Activated CD4-positive, alpha-beta T cell treated with anti-CD3 and anti-CD28 coated beads, Interleukin-2, Interleukin-6, amounts not matched to agents 100 ng/mL and 50 ng/mL, durations not matched to agents 16 hours and 8 hours (primary cell): ENCODE data around the gene AP5B1.

Experiments
- DNase-seq: peaks from one replicate; pipeline ENCODE4 v3.0.0-alpha.2; 2020

Gene AP5B1

GRCh38 chr11:65780770-65781151, at the start of gene AP5B1:
AP5B1 (minus strand) TSS chr11:65780976; CDS start chr11:65780591, 385 bp downstream.
- peak; percentile 73 for DNase-seq

- DNase-seq = no peak
Observed at GRCh38 chr11:65829459-65829858, 48.7 kb upstream of the AP5B1 start.

GRCh38 chr11:65826984-65827735, 46.4 kb upstream of the AP5B1 start:
- DNase-seq = no peak

GRCh38 chr11:65822776-65823528, 42.2 kb upstream of the AP5B1 start:
- DNase-seq = no peak

- no peak for DNase-seq
Observed at GRCh38 chr11:65821107-65821506, 40.3 kb upstream of the AP5B1 start.

- peak; percentile 95 for DNase-seq
Observed at GRCh38 chr11:65817835-65818680, 37.3 kb upstream of the AP5B1 start.

GRCh38 chr11:65817312-65817834, 36.6 kb upstream of the AP5B1 start:
- DNase-seq = no peak

- DNase-seq = no peak
Observed at GRCh38 chr11:65816696-65817095, 35.9 kb upstream of the AP5B1 start.

GRCh38 chr11:65814986-65815565, 34.3 kb upstream of the AP5B1 start:
- DNase-seq = no peak

GRCh38 chr11:65814131-65814985, 33.6 kb upstream of the AP5B1 start:
- DNase-seq = no peak

GRCh38 chr11:65811764-65812475, 31.1 kb upstream of the AP5B1 start:
- DNase-seq = no peak

- no peak for DNase-seq
Observed at GRCh38 chr11:65810046-65810868, 29.5 kb upstream of the AP5B1 start.

GRCh38 chr11:65809496-65809895, 28.7 kb upstream of the AP5B1 start:
- DNase-seq = no peak

GRCh38 chr11:65808744-65809341, 28.1 kb upstream of the AP5B1 start:
- DNase-seq = no peak

GRCh38 chr11:65806979-65807378, 26.2 kb upstream of the AP5B1 start:
- DNase-seq = no peak

- no peak for DNase-seq
Observed at GRCh38 chr11:65803797-65804492, 23.2 kb upstream of the AP5B1 start.

GRCh38 chr11:65802841-65803240, 22.1 kb upstream of the AP5B1 start:
- DNase-seq = no peak

- DNase-seq = no peak
Observed at GRCh38 chr11:65801153-65801987, 20.6 kb upstream of the AP5B1 start.
